HG03457 (cell line): ENCODE results near the gene MPG.

Experiments
- ATAC-seq: cut with Tn5 transposase; IDR thresholded peaks from one replicate; pipeline ENCODE4 v1.9.1; 2021; ENCODE audit warnings: moderate number of reproducible peaks; ENCODE audit not compliant: unreplicated experiment

The MPG gene

GRCh38 chr16:50769-51591, 27.0 kb upstream of the MPG start:
- ATAC-seq = no peak

- peak; percentile 74 for ATAC-seq
These were observed 24.4 kb upstream of the MPG start, which contains the start of the genes POLR3K and SNRNP25 for GRCh38 chr16:53346-54236. POLR3K (minus strand) TSS chr16:53608; CDS start chr16:53586, 22 bp downstream. SNRNP25 (plus strand) TSS chr16:53828; CDS start chr16:54017, 189 bp downstream.

GRCh38 chr16:54237-54581, 23.8 kb upstream of the MPG start:
- no peak for ATAC-seq

- no peak for ATAC-seq
These were observed 22.4 kb upstream of the MPG start for GRCh38 chr16:55571-56136.

- ATAC-seq = no peak
These were observed 21.6 kb upstream of the MPG start for GRCh38 chr16:56231-56927.

GRCh38 chr16:57711-58110, 20.3 kb upstream of the MPG start:
- no peak for ATAC-seq

- ATAC-seq = no peak
These were observed 19.3 kb upstream of the MPG start for GRCh38 chr16:58491-59439.

- no peak for ATAC-seq
These were observed 18.5 kb upstream of the MPG start for GRCh38 chr16:59440-60059.

- no peak for ATAC-seq
These were observed 17.9 kb upstream of the MPG start for GRCh38 chr16:60166-60565.

GRCh38 chr16:60929-61878, 16.8 kb upstream of the MPG start:
- ATAC-seq = no peak

GRCh38 chr16:61879-62281, 16.1 kb upstream of the MPG start:
- ATAC-seq = no peak

- ATAC-seq = no peak
These were observed 15.6 kb upstream of the MPG start for GRCh38 chr16:62283-62967.

GRCh38 chr16:62968-63391, 15.0 kb upstream of the MPG start:
- no peak for ATAC-seq

GRCh38 chr16:63466-63865, 14.6 kb upstream of the MPG start:
- ATAC-seq = no peak

GRCh38 chr16:63998-64913, 13.8 kb upstream of the MPG start:
- no peak for ATAC-seq

- no peak for ATAC-seq
These were observed 13.1 kb upstream of the MPG start for GRCh38 chr16:64914-65255.

- no peak for ATAC-seq
These were observed 12.3 kb upstream of the MPG start for GRCh38 chr16:65745-66144.
